G401.6 (cell line): ENCODE measurements around the gene FCN3.
"Not testable (repeated sequence)": the region's sequence is repeated elsewhere in the genome, so short reads cannot be mapped to it uniquely, and the experiment has no call there.

Experiments used
- FAIRE-seq: peaks from 2 replicates; lab custom pipeline; 2012; peaks lifted over from hg19 to GRCh38; lab: Jason Lieb, UNC

The FCN3 gene

DNA sequence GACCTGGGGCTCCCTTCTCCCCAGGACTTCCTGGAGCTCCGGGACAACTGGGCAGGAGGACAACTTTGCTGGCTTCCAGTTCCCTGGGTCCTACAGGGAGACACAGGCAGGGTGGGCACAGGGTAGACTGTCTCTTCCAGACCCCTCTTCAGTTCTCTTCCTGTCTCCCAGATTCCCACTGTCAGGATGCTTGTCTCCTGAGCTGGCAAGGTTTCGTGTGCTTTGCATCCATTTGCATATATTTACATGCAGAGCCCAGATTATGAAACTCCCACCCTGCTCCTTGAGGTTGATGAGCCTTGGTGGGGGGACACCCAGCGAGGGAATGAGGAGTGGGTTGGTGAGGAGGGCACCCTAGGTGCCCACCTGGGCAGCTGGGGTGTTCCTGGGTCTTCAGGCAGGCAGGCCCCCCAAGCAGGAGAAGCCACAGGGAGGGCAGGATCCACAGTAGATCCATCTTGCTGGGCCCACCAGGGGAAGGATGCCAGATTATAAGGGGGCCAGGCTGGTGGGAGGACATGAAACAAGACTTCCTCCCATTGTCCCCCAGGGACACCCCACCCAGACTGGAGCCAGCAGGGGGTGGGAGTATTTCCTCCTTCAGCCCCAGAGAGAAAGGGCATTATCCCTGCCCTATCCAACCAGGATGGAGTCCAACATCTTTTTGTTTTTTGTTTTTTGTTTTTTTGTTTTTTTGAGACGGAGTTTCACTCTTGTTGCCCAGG lies at the start of gene FCN3:
TSS of gene FCN3 (minus strand) at position 463 of the 725 bp plus-strand sequence. CDS start at position 457, 6 bp downstream.
- no peak for FAIRE-seq

DNA sequence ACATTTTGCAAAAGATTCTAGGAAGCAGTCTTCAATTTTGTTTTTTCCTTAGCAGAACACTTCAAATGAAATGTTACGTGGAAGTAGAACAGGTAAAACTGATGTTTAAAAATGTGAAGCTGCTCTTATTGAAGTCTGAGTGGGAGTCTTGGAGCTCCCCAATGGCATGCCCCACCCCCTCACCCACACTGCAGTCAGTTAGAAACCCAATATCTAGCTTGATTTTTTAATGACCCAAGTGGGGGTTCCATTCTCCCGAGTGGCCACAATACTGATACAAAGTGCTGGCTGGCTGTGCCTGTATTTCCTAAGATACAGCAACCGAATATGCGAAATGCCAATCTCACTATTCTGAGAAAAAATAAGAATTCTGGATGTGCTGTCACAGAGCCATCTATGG lies 49.1 kb upstream of the FCN3 start:
- FAIRE-seq: no peak

DNA sequence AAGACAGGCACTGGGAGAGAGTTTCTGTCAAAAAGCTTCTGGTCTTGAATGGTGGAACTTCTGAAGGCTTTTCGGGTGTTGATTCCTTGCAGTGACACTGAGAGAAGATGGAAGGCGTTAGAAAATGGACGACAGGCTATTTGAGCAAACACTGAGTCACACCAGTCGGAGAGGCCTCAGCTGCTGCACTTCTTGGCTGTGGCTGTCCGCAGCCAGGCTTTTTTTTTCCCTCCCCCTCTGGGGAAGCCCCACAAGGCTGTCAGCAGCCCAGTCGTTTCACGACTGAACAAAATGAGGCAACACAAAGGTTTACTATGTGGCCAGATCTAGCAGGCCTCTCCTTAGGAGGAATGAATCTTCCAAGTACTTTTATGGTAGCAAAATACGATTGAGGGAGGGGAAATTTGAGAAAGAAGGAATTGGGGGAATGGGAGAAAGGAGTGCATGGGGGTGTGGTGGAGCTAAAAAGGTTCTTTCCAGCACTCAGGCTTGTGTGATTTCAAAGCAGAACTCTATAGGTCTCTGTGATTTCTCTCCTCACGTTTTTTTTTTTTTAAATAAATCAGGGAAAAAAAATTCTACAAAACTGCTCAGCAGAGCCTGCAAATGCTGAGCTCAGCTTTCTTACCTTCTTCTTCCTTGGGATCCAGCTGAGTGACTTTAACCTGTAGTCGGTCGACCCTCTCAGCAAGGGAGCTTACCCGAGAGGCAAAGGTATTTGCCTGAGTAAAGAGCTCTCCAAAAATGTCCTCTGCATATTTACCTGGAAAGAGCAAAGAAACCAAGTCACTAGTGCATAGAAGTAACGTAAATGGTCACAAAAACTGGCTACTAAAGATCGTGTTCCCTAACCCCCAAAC lies 43.9 kb upstream of the FCN3 start:
- FAIRE-seq: no peak

DNA sequence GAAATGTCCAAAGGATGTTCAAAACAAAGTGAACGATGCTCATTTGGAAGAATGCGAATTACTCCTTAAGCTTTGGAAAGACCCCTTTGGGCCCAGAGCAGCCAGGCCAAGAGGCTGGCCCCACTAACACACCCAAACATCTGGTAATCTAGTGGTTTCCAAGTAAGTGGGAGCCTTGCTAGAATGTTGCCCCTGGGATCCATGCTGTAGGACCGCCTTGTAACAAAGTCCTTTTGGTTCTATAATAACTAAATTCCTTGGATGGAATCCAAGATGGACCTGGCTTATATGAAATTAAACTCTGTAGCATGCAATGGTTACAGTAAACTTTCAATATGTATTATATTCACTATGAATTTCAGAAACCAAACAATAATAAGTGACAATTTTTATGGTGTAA lies 43.1 kb upstream of the FCN3 start:
- no peak for FAIRE-seq

DNA sequence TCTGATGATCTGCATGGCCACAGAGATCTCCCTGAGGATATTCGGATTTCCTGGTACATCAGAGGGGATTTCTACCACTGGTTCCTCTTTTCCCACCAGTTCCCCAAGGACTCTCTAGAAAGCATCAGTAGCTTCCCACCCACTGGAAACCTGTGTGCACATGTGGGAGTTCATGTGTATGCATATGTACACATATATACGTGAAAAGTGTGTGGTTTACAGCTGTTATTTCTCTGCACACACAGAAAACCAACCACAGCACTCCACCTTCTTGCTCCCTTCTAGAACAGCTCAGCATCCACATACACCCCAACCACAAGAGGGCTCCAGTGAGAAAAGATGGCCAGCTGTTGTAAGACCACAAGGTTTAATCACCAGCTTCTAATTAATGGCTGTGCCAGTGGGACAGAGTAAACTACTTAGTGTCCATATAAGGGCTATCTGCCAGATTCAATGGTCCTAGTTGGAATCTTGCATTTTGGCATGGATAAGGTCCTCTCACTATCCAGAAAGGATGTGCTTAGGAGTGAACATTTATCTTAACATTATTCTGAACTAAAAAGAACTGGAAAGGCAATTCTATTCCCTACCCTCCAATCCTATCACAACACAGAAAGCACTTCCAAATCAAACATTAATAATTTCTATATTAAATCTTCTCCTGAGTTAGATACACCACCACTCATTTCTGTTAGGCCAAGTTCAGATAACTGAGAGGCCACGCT lies 41.9 kb upstream of the FCN3 start:
- no peak for FAIRE-seq

DNA sequence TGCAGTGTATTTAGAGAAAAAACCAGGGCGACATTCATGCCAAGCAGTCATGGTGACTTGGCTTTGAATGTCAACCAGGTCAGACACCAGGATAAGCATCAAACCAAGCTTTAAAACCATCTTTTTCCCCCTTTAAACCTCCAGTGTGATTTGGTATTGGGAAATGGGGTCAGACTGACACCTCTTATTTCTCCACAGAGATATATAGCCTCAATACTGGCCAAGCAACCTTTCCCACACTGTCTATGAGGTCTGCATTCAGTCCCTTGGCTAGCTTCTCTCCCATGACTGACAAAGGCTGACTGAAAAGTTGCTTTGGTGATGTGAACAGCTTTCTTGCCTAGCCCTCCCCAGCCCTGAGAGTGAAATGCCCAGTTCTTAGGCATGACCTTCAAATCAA lies 39.5 kb upstream of the FCN3 start:
- no peak for FAIRE-seq

DNA sequence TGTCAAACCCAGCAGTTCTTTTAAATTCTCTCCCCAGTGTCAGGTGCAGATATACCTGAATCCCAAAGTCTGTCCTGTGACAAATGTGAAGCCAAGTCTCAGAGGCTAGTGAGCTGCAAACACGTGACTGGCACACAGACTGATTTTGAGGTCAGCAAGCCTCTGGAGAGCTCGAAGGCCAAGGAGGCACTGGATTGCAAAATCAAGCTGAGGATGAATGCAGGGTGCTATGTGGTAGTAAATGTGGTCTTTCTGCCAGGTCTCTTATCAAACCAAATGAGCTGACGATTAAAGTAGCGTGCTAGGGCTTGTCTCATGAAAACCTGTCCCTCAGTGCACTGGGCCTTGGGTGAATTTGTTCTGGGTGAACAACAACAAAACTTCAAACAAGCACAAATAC lies 38.4 kb upstream of the FCN3 start:
- no peak for FAIRE-seq

DNA sequence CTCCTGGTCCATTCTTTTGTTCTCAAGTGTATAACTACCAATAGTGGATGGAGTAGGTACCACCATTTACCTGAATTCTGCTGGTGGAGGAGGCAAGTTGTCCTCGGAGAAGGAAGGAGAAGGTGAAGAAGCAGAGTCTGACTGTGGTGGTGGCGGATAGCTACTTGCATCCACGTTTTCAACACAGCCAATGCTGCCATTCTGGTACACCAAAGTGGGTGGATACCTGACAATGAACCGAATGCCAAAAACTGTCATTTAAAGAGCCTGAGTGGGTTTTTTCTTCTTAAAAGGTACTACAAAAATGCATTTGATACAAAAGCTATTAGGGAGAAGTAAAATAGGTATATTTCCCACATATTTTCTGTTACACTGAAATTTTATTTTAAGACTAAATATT lies 37.9 kb upstream of the FCN3 start:
- FAIRE-seq: no peak

DNA sequence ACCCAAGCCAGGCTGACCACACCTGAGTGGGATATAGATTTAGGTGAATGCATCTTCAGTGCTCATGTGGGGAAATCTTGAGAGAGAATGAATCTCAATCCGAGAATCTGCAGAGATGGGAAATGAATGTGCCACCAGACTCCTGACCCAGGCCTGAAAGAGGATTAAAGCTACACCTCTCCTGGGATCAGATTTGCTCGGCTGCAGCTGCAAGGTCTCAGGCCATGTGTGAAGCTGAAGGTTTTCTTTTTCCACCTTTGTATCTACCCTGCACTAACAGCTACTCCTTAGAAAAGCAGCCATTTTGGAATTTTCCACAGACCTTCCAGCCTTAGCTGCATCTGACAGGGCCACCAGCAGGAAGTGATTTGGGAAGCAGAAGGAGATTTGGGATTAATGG lies 36.1 kb upstream of the FCN3 start:
- no peak for FAIRE-seq

DNA sequence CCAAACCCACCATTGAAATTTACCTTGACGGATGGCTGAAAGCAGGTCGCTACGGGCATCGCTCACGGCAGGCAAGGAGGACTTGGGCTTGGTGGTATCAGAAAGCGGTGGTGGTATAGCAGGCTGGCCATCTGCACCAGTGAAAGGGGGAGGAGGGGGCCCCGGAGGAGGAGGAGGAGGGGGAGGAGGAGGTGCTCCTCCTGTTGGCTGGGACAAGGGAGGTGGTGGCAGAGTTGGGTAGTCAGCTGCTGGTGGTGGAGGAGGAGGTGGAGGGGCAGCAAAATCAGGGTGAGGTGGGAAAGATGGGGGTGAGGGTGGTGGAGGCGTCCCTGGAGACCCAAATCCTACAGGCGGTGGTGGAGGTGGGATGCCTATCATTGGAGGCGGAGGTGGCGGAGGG lies 35.0 kb upstream of the FCN3 start:
- no peak for FAIRE-seq

DNA sequence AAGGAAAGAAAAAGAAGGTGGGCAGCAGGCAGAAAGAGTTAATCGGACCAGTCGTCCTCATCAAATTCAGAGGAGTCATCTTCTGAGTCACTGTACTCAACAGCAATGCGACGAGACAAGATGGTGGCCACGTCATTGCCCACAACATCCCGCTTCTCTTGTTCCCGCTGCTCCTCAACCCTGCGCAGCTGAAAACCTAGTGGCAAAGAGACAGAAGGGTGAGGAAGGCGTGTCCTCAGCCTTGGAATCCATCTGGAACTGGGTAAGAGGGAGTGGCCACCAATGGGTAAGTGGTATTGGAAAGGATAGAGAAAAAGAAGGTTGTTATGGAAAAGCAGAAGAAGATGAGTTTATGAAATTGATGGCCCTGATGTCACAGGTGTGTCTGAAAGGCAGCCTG lies 33.5 kb upstream of the FCN3 start:
- no peak for FAIRE-seq

DNA sequence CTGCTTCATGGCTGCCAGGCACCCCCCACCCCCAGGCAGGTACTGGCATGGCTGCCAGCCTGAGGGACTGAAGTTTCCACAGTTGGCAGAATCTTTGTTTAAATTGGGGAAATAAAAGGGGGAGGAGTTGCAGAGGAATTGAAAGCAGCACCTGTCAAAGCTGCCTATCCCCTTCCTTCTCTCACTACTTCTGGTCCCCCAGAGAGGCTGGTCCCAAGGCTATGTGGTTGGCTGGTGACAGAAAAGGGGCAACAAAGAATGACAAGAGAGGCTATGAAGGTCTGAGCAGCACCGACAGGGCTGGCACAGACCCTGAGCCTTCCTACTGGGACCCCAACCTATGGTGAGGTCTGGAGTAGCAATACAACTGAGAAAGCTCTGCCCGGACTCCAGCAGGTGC lies 32.2 kb upstream of the FCN3 start:
- FAIRE-seq: not testable (repeated sequence)

DNA sequence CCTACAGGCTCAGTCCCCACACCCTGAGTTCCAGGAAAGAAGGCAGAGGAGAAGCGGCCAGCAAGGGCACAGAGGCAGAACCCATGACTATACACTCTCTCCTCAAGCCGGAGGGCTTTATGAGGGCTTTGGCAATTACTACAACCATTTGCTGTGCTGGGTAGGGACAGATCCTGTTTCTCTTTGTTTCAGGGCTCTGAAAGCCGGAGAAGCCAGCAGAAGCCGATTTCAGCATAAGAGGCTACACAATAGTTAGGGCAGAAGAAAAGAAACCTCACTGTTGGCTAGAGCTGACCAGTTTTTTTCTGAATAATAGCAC lies 31.7 kb upstream of the FCN3 start:
- no peak for FAIRE-seq

DNA sequence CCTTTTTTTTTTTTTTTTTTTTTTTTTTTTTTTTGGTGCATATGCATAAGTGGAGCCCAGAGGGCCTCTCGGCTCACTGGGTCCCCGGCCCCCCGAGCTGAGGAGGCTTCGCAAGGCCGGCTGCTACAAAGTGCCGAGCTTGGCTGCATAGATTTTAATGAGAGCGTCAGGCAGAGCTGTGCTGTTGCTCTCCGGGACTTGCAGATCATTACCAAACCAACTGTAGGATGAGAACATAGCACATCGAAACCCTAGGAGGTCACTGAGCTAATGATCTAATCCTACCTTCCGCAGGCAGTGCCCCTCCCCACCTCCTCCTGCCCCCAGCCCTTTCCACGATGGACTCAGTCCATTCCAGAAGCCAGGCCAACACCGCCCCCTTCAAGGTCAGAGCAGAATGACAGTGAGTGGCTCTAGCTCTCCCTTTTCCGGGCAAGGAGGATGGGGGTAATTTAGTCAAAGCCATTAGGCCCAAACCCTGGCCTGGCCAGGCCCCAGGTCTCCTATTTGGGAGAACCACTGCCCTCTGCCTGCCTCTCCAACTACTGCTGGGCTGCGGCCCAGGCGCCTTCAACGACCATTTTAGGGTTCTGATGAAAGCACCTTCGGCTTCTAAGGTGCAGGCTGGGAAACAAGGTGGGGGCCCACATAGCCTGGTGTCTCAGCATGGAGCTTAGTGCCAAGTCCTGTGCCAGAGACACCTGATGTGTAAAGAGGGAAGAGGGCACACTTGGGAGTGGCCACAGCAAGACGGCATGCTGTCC lies 31.2 kb upstream of the FCN3 start:
- FAIRE-seq: not testable (repeated sequence)

DNA sequence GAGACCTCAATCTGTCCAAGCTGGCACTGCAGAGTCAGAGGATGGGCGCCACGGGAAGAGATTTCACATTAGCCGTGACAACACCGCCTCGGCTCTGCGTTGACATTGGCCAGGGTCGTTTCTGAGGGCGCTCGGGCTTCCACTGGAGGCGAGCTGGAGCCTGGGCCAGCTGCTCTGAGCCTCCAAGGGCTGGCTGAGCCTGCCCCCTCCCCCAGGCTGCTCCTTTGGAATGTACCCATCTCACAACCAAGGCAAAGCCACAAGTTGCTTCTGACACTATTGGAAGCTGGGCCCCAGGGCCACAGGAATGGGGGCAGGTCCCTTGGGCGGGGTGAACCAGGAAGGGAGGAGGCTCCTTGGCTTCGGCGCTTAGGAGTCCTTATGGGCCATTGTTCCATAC lies 30.4 kb upstream of the FCN3 start:
- no peak for FAIRE-seq

DNA sequence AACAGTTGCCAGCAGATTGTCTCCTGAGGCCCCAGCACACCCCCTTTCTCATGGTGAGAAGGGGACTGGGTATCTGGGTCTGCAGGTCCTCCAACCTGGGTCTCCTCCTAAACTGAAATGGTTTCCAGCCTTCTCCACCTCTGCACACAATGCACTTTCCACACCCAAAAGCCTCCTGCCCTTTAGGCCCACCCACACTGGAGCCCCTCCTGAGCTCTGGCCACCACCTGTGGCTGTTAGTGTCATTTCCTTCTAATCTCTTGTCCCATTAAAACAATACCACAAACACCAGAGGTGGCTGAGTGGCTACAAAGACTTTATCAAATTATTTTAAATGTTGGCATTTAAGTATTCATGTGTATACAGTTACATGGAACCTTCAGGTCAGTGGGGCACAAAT lies 29.3 kb upstream of the FCN3 start:
- FAIRE-seq: no peak

DNA sequence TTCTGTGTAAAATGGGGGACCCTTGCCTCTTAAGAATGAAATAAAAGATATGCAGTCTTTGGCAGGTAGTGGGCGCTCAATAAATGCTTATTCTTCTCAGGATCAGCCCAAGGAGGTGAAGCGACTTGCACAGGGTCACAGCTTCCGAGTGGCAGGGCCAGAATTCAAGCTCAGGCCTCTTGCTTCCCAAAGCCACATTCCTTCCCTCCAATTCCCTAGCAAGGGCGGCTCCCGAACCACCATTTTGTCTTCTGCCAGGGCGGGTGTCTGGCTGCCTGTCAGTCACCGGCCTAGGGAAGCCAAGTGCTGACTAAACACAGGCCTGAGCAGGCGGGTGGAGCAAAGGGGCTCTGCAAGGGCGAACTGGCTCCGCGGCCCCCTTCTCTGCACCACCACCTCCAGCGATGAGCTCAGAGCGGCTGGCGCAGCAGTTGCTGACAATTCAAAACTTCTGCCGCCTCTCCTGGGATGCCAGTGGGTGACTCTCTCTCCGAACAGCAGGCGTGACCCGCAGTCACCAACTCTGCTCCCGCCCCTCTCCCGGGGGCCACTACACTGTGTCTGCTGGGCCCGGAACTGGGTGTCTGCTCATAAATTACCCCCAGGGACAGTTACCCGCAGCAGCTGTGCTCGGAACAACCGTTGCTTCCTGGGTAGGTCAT lies 28.6 kb upstream of the FCN3 start:
- FAIRE-seq: no peak

DNA sequence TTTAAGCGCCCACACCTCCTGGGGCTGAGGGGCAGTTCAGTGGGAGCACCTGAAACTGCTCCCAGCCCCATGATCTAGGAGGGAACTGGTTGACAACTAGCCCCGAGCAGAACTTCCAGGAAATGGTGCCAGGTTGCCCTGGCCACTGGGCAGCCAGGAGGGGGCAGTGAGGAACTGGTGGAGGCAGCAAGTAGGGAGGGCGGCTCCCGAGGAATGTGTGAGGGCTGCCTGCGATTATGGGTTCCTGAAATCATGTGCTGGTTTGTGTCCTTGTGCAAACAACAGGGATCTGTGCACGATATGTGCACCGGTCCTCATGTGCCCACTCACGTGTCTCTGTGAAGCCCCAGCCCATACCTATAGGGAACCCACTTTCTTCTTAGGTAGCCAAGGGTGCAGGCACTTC lies 27.7 kb upstream of the FCN3 start:
- FAIRE-seq: no peak

DNA sequence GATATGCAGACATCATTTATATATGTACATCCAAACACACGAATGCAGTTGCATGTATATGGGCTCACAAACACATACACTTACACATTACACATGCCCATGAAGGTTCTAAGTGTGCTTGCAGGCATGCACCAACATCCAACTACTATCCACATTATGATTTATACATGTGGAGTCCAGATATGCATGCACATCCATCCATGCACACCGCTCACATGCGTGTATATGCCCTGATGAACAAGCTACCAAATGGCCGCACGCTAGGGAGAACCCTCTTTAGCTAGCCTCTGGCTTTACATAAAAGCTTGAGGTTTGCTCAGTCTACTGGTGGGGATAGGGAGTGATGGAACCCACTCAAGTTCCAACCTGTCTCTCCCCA lies 26.3 kb upstream of the FCN3 start:
- FAIRE-seq: no peak

DNA sequence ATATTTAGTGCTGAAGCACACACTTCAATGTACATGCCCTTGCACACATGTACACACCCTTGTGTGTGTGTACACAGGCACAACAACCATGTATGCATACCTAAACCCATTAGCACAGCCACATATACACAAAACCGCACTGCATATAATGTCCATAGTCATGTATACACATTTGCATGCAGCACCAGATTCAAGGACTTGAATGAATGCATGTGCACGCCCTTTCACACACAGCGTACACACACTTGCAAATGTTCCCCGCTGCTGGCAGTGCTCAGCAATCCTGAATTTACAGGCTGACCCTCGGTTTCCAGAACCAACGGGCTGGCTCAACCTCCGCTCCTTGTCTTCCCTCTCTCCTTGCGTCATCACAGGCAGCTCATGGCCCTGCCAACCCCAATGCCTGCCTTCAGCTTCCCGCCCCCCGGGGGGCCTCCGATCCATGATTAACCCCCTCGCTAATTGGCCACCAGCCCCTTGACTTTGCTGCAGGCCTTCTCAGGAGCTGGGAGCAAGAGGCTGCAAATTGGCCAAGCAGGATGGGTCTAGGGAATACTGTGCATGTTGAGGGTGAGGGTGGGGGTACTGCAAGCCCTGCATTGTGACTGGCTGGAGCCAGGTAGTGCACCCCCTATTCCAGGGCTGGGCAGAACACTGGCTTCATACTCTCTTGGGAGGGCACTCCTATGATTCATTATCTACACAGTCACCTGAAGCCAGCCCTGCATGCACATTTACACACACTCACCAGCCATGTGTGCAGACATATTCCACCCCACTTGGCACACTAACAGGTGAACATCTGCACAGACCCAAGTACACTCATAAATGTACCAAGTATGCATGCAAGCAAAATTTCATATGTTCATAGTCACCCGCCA lies 25.7 kb upstream of the FCN3 start:
- no peak for FAIRE-seq
